Stimulated activated CD4-positive, alpha-beta T cell treated with anti-CD3 and anti-CD28 coated beads, Interleukin-4, amount 100 ng/mL, for 24 hours (primary cell): ENCODE measurements around the gene ATRAID.
"Not testable (repeated sequence)": the region's sequence is repeated elsewhere in the genome, so short reads cannot be mapped to it uniquely, and the experiment has no call there.

ENCODE experiments used
- DNase-seq: peaks from one replicate; pipeline ENCODE4 v3.0.0-alpha.2; 2020

Gene ATRAID

GRCh38 chr2:27194538-27195354, 17.1 kb upstream of the ATRAID start:
- no peak for DNase-seq

- not testable (repeated sequence) for DNase-seq
Observed at GRCh38 chr2:27195799-27196198, 16.0 kb upstream of the ATRAID start.

GRCh38 chr2:27198068-27198467, 13.8 kb upstream of the ATRAID start:
- not testable (repeated sequence) for DNase-seq

- no peak for DNase-seq
Observed at GRCh38 chr2:27198627-27199026, 13.2 kb upstream of the ATRAID start.

- DNase-seq: no peak
Observed at GRCh38 chr2:27199241-27199640, 12.6 kb upstream of the ATRAID start.

- DNase-seq: no peak
Observed at GRCh38 chr2:27201675-27202074, 10.2 kb upstream of the ATRAID start.

GRCh38 chr2:27202854-27203253, 9.0 kb upstream of the ATRAID start:
- DNase-seq: no peak

GRCh38 chr2:27203741-27204140, 8.1 kb upstream of the ATRAID start:
- DNase-seq: no peak

GRCh38 chr2:27204566-27204965, 7.3 kb upstream of the ATRAID start:
- DNase-seq: no peak

GRCh38 chr2:27205206-27205605, 6.6 kb upstream of the ATRAID start:
- no peak for DNase-seq

- DNase-seq: no peak
Observed at GRCh38 chr2:27206346-27206745, 5.5 kb upstream of the ATRAID start.

GRCh38 chr2:27208486-27209050, 3.3 kb upstream of the ATRAID start:
- DNase-seq: no peak

GRCh38 chr2:27209621-27210401, 2.0 kb upstream of the ATRAID start:
- DNase-seq: no peak

- DNase-seq: peak; percentile 9
Observed at GRCh38 chr2:27211241-27211942, 449 bp upstream of the ATRAID start.

- peak; percentile 54 for DNase-seq
Observed at GRCh38 chr2:27212626-27213471, 1.0 kb downstream of the ATRAID start.

- no peak for DNase-seq
Observed at GRCh38 chr2:27214941-27215340, 3.1 kb downstream of the ATRAID start.

GRCh38 chr2:27216416-27217137, 4.7 kb downstream of the ATRAID start:
- DNase-seq: no peak

GRCh38 chr2:27217173-27218121, 5.6 kb downstream of the ATRAID start, which contains the start of gene CAD:
CAD (plus strand) TSS chr2:27217369; CDS start chr2:27217552, 183 bp downstream.
- DNase-seq: peak; percentile 90

- DNase-seq: no peak
Observed at GRCh38 chr2:27218614-27219013, 6.8 kb downstream of the ATRAID start.

GRCh38 chr2:27219091-27219490, 7.2 kb downstream of the ATRAID start:
- no peak for DNase-seq
